HG03045 (cell line): ENCODE results near the gene CROCC2.

Experiments used
- ATAC-seq: cut with Tn5 transposase; IDR thresholded peaks from one replicate; pipeline ENCODE4 v1.9.1; 2021; ENCODE audit warnings: mild to moderate bottlenecking, moderate library complexity; ENCODE audit not compliant: unreplicated experiment

CROCC2 gene

DNA sequence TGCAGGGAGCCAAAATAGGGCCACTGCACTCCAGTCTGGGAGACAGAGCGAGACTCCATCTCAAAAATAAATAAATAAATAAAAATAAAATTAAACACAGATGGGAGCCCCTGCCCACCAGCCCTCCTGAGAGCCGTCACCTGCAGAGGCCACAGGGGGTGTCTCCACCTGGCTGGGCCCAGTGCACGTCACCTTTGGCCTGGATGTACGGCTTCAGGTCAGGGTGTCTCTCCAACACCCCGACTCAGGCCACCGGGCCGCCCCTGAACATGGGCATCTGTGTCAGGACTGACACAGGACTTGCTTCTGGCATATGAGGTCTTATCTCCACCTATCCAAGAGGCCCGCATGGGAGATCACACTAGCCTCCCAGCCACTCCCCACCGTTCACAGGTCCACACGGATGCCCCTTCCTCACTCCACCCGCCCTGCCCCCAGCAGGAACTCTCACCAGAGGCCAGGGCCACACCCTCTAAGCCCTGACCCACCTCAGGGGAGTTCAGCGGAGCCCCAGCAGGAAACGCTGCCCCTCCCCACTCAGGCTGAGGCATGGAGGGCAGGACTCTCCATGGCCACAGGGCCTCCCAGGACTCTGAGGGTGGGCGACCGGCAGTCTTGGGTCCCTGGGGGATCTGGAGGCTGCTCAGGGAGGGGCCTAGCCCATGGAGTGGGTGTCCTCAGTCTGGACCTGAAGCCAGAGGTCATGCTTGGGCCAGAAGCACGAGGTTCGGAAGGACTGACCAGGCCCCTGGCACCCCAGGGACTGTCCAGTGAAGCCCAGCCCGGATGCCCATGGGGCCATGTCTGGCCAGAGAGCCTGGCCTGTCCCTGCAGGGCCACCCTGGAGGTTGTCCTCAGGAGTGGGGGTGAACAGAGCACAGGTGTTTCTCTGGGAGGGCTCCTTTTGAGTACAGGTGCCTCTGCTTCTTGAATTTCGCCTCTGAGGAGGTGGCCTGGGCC is 1.6 kb upstream of the CROCC2 start:
- ATAC-seq, result no peak

DNA sequence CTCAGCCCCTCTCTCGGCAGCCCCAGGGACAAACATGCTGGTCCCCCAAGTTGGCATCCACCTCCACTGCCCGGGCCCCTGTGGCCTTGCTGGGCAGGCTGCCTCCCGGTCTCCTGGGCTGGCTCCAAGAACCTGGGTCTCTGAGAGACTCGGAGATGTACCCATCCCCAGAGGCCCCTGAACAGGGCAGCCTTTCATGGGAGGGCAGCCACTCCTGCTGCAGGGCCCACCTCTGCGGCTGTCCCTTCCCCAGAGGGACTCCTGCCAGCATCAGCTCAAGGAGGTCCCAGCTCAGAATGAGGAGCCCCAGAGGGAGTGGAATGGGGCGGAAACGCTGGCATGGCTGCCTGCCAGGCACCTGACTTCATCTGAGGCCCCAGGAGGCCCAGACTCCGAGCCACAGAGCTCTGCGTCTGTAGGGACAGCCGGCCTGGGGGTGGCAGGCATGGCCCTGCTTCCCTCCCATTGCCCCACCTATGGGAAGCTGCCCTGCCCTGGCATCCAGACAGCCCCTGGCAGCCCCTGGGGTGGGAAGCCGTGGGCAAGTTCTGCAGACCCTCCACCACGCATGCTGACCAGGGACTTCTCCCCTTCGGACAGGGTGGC is 857 bp upstream of the CROCC2 start:
- no peak for ATAC-seq

DNA sequence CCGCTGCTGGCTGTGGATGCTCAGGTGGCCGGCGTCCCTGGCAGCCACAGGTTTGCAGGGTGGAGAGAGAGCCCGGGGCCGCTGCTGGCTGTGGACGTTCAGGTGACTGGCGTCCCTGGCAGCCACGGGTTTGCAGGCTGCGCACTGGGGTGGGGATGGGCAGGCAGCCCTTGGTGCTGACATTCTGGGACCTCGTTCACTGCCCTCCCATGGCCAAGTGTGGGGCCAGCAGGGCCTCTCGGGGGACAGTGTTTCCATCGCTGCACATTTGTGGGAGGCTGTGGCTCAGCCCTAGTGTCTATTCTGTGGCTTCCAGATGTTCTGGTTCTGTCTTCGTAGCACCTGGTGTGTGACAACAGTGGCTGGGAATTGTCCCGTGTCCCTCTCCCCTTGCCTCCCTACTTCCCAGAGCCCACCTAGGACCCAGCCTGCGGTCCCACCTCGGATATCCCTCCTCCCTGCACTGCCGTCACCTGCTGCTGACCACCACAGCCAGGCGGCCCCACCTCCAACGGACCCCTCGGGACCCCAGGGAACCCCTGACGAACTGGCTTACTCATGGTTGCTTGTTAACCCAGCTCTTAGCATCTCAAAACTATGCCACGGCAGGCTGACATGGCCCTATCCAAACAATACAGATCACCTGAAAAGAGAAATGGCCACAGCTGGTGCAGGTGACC is 915 bp downstream of the CROCC2 start:
- no peak for ATAC-seq

DNA sequence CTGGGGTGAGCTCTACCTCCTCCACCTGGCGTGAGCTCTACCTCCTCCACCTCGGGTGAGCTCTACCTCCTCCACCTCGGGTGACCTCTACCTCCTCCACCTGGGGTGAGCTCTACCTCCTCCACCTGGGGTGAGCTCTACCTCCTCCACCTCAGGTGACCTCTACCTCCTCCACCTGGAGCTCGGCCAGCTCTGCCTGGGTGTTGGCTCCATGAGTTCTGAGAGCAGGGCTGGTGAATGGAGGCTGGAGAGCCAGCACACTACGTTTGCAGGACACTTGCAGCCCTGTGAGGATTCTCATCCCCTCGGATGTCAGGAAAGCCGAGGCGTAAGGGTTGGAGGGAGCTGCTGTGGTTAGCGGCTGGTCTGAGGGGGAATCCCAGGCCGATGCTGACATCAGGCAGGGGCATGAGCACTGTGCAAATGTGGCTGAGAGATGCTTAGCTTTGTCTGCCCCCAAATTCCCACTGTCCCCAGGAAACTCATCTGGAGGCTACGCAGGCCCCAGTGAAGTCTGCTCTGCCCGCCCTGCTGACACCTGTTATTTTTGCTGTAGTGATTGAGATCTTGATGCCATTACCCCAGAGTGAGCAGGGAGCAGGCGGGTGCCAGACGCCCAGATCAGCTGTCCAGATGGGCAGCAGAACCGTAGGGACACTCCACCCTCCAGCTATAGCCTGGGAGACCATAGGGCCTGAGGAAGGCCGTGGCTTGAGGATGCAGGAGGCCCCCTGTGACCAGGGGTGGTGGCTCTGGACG is 3.3 kb downstream of the CROCC2 start:
- no peak for ATAC-seq

DNA sequence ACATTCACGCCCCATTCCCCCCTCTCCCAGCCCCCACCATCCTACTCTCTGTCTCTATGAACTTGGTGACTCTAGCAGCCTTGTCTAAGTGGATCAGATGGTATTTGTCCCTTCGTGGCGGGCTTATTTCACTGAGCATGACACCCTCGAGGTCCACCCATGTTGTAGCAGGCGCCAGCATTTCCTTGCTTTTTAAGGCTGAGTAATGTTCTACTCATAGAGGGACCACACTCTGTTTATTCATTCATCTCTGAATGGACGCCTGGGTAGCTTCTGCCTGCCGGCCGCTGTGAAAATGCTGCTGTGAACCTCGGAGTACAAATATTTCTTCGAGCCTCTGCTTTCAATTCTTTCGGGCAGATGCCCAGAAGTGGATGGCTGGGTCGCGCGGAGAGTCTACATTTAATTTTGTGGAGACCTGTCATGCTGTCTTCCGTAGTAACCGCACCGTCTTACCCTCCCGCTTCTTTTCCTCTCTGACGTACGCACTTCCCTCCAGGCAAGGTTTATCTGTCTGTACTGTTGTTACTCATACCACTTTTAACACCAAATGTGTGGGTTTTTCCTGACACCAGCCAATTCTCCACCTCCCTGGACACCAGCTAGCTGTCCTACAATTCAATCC is 5.6 kb downstream of the CROCC2 start:
- ATAC-seq, result no peak

DNA sequence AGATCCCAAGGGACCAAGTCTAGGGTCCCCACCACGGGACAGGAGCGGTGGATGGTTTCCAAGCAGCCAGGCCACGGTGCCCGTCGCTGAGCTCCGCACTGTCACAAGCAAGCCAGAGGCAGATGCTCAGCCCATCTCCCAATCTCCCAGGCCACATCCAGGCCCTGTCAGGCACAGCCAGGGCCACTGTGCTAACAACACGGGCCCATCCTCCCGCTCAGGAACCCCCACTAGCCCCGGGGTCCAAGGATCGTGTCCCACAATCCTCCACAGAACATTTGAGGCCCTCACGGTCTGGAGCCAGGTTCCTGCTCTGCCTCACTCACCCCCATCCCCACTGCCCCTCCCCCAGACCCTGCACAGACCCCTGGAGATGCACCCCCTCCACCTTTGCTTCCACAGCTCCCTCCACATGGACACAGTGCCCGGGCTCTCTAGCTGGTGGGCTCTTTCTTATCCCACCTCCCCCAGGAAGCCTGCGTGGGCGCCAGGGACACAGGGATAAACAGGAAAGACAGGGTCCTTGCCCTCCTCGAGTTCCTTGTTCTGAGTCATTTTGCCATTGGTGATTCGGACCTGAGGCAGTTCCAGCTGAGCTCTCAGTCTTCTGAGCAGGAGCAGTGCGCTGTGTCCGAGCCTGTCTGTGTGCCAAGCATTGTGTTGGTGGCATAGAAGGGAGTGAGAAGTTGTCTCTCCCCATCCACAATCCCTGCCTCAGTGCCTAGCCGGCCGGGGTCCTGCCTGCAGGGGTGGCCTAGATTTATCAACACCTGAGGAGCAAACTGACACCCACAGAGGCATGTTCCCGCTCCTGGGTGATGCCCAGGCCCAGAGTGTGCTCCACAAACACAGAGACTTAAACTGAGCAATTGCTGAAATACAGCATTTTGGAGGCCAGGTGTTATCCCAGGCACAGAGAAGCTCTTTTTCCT is 7.0 kb downstream of the CROCC2 start:
- ATAC-seq, result no peak

DNA sequence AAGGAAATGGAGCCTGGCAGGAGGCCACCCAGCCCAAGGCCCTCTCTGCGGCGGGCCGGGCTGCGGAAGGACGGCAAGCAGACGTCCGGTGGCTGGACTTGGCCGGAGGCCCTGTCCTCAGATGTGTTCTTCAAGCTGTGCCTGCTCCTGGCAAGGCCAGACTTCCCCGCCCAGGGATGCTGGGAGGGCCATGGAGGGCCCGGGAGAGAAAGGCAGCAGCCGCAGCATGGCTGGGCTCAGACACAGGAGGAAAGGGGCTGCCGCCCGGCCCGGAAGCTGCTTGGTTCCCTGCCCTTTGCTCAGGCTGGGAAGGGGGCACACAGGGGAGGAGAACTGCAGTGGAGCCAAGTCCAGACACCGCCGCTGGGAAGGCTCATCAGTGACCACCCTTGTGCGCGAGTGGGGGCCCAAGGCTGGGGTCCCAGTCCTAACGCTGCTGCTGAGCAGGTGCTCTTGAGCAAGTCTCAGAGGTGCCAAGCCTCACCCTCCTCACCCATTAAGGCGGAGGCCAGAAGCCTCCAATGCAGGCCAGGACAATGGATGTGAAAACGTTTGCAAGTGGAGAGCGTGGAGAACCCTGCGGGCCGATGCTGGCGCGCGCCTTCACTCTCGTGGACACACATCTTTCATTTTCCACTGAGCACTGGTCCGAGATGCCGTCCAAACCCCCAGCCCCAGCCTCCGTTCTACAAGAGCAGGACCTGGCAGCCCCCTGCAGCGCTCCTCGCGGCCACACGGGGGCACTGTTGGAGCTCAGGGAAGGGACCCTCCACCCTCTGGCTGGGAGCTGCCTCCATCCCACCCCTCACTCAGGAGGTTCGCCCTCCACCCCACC is 7.9 kb downstream of the CROCC2 start:
- no peak for ATAC-seq

DNA sequence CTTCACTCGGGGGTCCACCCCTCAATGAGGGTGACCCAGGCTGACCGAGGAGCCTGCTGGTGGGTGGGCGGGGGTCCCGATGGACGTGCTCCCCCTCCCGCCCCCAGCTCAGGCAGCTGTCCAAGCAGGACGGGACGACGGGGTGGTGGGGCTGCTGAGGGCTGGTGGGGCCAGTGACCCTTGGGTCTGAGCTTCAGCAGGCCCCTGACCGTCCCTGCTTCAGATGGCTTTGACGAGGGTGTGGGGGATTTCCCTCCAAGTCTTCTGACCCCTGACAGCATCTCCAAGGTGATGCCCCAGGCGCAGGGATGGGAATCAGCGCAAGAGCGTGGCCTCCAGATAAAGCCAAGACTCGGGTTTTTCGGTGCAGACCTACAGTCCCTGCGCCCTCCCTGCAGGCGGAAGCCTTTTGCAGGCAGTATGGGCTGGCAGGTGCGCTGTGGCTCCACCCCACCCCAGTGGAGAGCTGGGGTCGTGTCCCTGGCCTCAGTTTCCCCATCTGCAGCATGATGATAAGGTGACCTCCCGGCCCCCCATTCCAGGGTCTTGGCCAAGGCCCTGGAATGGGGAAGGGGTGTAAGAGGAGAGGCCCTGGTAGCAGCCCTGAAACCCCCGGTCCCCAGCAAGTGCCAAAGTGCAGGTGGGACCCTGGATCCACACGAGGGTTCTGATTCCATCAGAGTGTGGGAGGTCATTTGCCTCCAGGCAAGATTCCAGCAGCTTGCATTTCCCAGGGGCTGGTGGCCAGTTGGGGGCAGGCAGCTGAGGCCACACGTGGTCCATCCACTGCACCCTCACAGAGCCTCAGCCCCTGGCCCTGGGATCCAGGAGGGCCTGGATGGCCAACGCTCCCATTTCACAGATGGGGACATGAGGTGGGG is 8.7 kb downstream of the CROCC2 start:
- no peak for ATAC-seq

DNA sequence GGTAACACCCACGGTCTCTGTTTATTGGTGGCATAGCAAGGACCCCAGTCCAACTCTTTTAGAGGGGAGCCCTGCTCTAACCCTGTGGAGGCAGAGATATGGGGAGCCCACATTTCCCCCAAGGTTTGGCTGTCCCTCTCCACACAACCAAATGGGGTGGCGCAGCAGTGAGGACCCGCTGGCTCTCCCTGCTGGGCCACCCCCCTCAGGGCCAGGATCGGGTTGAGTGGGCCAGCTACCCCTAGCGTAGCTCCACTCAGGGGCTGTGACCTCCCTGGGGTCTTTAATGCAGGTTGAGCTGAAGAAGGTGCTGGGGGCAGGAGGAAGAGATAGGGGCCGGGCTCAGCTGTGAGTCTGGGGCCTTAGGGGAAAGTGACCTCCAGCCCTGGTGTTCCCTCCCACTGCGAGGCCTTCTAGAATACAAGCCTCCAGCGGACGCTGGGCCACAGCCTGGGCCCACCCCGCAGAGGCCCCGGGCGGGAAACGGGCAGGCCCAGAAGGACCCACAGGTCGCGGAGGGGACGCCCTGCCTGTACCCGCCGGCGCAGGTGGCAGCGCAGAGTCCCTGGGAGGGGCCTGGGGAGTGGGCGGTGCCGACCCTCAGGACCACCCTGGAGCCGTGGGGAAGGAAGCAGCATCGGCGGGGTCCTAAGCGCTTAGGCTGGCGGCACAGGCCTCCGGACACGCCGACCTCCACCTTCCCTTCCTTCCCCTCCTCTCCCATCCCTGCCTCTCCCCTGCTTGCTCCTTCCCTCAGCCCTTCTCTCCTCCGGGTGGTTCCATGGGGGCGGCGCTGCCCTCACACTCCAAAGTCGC is 9.6 kb downstream of the CROCC2 start:
- no peak for ATAC-seq

DNA sequence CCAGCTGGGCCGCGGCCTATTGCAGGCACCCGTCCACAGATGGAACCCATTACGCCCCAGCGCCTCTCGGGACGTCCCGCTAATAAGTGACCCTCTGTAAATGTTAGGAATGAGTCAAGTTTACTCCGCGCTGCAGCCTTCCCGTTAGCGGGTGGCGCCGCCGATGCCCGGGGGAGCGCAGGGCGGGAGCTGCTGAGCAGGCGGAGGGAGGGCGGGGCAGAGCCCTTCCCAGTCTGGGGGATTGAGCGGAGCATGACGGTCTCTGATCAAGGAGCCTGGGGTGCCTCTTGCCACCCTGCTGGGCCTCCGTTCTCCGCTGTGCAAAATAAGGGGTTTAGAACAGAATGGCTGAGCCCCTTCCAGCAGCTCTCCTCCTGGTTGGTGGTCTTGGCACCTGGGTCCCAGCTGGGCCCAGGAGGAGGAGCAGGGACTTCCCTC is 10.5 kb downstream of the CROCC2 start:
- ATAC-seq, result no peak

DNA sequence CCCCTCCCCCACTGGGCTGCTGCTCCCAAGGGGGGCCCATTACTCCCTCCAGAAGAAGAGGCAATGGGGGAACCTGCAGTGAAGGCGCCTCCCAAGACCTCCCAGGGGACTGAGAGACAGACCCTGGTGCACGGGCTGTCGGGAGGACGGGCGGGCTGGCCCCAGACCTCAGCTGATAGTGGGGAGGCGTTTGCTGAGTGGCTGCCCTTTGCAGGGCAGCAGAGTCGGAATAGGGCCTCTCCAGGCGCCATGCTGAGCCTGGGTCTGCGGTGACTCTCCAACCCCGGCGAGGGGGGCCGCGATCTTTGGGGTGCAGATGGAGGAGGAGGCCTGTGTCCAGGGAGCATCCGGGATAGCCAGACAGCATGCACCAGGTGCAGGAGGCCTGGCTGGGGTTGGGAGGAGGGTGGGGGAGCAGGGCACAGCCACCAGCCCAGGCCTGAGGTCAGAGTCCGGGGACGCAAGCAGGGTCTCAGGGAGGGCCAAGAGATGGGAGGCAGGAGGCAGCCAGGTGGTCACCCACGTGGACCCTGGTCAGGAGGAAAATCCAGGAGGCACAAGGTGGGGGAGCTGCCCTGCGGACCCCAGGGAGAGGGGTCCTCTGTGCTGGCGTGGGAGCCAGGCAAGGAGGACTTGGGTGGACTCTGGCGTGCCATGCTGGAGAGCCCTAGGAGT is 11.0 kb downstream of the CROCC2 start:
- no peak for ATAC-seq

DNA sequence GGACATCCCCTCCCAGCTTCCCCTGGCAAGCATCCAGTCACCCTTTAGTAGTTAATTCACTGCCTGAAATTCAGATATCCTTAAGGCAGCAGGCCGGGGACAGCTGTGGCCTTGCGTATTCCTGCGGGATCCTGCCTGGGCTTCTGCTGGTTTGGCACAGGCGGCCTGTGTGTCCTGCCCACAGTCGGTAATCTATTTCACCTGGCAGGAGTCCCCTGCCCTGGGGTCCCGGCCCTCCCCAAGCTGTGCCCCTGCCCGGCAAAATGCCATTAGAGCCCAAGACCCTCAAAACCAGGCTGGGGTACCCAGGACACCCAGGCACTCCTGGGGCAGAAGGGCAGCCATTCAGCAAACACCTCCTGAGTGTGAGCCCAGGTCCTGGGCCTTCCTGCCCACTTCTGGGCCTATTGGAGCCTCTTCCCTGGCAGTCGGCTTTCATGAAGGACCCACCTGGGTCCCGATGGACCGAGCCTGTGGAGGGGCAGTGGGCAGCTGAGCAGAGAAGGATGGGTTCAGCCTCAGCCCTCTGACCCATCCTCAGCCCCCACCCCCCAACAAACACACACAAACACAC is 11.6 kb downstream of the CROCC2 start:
- no peak for ATAC-seq

DNA sequence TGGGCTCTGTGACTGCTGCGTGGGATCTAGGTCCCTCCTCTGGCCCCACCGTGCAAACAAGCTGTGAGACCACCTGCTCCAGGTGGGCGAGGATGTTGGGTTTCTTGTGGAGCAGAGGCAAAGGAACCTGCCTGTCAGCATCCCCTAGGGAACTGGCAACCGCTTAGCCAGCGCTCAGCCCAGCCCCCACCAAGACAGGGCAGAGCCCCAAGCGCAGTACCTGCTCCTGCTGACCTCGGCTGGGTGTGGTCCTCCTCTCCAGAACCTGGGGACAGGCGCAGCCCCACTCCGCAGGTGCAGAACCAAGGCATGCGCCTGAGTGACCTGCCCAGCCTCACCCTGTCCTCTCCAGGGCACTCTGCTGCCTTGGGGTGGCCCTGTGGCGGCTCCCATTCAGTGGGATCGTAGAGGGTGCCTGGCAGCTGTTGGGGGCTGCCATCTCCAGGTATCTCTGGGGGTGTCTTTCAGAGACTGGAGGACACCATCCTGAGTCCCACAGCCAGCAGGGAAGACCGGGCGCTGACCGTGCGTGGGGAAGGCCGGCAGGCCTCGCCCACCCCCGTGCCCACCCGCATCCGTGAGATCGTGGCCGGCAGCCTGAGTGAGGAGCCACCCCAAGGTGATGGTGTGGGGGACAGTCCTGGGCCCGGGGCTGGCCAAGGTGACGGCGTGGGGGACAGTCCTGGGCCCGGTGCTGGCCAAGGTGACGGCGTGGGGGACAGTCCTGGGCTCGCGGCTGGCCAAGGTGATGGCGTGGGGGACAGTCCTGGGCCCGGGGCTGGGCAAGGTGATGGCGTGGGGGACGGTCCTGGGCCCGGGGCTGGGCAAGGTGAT is 12.3 kb downstream of the CROCC2 start:
- no peak for ATAC-seq

DNA sequence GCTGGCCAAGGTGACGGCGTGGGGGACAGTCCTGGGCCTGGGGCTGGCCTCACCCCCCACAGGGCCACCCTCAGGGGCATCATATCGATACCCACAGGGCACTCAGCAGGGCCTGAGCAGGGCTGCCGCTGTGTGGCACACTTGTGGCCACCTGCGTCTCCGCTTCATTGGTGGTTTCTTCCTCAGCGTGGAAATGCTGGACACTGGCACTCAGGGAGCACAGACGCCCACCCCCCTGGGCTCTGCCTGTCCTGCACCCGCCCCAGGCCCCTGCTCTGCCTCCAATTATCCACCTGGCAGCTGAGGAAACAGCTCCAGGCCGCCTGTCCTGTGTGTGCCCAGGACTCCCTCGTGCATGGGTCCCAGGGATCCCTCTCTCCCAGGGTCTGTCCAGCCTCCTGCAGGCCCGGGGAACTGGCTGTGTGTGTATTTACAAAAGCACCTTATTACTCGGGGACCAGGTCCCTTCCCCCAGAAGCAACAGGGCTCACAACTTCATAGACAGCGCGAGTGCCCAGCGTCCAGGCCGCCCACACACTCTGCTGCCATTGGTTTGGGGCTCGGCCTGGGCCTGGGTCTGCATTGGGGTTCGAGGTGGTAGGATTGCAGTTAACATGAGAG is 13.1 kb downstream of the CROCC2 start:
- ATAC-seq, result no peak
